ENCODE measurements around the gene C2CD4C.

The C2CD4C gene

GRCh38 chr19:440391-441212, 31.7 kb upstream of the C2CD4C start:
- Histone ChIP-seq H3K27me3 (ENCODE audit: insufficient read depth, low read depth, severe bottlenecking) (no peaks in the 10 kb centered on the region), H3K4me3 (ENCODE audit: low read depth, low read length) (no peak overlapping the region), H3K36me3 (0 out of 2 replicates have a peak, but pooled peaks cover 3% of the 10 kb centered on the region), H3K27ac (no peak overlapping the region), H3K9me3 (ENCODE audit: severe bottlenecking) (no peaks in the 10 kb centered on the region)
- TF ChIP-seq, protein P1, sequence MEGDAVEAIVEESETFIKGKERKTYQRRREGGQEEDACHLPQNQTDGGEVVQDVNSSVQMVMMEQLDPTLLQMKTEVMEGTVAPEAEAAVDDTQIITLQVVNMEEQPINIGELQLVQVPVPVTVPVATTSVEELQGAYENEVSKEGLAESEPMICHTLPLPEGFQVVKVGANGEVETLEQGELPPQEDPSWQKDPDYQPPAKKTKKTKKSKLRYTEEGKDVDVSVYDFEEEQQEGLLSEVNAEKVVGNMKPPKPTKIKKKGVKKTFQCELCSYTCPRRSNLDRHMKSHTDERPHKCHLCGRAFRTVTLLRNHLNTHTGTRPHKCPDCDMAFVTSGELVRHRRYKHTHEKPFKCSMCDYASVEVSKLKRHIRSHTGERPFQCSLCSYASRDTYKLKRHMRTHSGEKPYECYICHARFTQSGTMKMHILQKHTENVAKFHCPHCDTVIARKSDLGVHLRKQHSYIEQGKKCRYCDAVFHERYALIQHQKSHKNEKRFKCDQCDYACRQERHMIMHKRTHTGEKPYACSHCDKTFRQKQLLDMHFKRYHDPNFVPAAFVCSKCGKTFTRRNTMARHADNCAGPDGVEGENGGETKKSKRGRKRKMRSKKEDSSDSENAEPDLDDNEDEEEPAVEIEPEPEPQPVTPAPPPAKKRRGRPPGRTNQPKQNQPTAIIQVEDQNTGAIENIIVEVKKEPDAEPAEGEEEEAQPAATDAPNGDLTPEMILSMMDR (IDR thresholded peaks at IDR 0.05; ENCODE audit: low read depth, low read length) = no peak
- DNase-seq = no peak

- no peaks in the 10 kb centered on the region for H3K9me3 ChIP-seq (ENCODE audit: severe bottlenecking)
Measured at GRCh38 chr19:439167-439900, 30.4 kb upstream of the C2CD4C start.

GRCh38 chr19:438416-438958, 29.5 kb upstream of the C2CD4C start:
- H3K4me3 ChIP-seq (ENCODE audit: low read depth, low read length) = no peak overlapping the region
- no peak for DNase-seq
- H3K36me3 ChIP-seq = peaks cover 11% of the 10 kb centered on the region
- no peaks in the 10 kb centered on the region for H3K27me3 ChIP-seq (ENCODE audit: insufficient read depth, low read depth, severe bottlenecking)
- no peak overlapping the region for H3K27ac ChIP-seq
- H3K9me3 ChIP-seq (ENCODE audit: severe bottlenecking) = no peaks in the 10 kb centered on the region
- TF ChIP-seq, protein P1 (IDR thresholded peaks at IDR 0.05; ENCODE audit: low read depth, low read length) = no peak

More at GRCh38 chr19:439167-439900, 30.4 kb upstream of the C2CD4C start:
- no peak overlapping the region for H3K27ac ChIP-seq
- no peak for DNase-seq
- TF ChIP-seq, protein P1 (IDR thresholded peaks at IDR 0.05; ENCODE audit: low read depth, low read length) = no peak
- H3K36me3 ChIP-seq = peaks cover 9% of the 10 kb centered on the region
- no peak overlapping the region for H3K4me3 ChIP-seq (ENCODE audit: low read depth, low read length)
- H3K27me3 ChIP-seq (ENCODE audit: insufficient read depth, low read depth, severe bottlenecking) = no peaks in the 10 kb centered on the region

DNA sequence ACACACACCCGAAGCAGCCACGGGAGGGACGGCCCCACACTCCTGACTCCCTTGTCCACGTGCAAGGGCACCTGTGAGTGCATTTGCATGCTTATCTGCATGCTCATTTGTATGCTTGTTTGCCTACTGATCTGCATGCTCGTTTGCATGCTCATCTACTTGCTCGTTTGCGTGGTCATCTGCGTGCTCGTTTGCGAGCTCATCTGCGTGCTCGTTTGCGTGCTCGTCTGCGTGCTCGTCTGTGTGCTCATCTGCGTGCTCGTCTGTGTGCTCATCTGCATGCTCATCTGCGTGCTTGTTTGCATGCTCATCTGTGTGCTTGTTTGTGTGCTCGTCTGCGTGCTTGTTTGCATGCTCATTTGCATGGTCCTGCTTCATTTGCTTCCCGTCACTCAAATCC, 28.1 kb upstream of the C2CD4C start:
- TF ChIP-seq, protein P1 (IDR thresholded peaks at IDR 0.05; ENCODE audit: low read depth, low read length) = no peak
- DNase-seq = no peak
- no peaks in the 10 kb centered on the region for H3K27me3 ChIP-seq (ENCODE audit: insufficient read depth, low read depth, severe bottlenecking)
- no peaks in the 10 kb centered on the region for H3K9me3 ChIP-seq (ENCODE audit: severe bottlenecking)
- no peak overlapping the region for H3K27ac ChIP-seq
- no peak overlapping the region for H3K4me3 ChIP-seq (ENCODE audit: low read depth, low read length)
- H3K36me3 ChIP-seq = peaks cover 11% of the 10 kb centered on the region

DNA sequence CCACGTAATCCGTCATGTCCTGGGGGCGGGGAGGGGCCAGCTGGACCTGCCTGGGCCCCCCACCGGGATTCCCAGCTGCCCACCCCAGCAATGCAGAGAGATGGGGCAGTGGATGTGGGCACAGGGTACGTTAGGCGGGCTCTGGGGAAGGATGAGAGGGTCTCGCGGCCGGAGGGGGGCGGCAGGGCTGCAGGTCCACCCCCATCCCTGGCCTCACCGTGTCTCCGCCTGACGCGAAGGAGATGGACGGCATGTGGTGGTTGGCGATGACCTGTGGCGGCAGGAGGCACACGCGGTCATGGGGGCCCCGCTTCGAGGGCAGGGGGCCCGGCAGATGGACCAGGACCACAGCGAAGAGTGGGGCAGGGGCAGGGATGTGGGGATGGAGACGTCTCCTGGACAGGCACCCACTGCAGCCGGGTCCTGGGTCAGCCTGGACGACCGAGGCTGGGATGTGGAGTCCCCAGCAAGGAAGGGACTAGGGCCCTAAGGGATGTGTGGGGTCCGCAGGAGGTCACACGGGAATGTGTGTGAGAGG, 27.5 kb upstream of the C2CD4C start:
- Histone ChIP-seq H3K36me3 (peaks cover 11% of the 10 kb centered on the region), H3K9me3 (ENCODE audit: severe bottlenecking) (no peaks in the 10 kb centered on the region), H3K27ac (no peak overlapping the region), H3K27me3 (ENCODE audit: insufficient read depth, low read depth, severe bottlenecking) (no peaks in the 10 kb centered on the region), H3K4me3 (ENCODE audit: low read depth, low read length) (no peak overlapping the region)
- TF ChIP-seq, protein P1 (IDR thresholded peaks at IDR 0.05; ENCODE audit: low read depth, low read length) = no peak
- DNase-seq = no peak
